Testis (tissue), 2 donors: ENCODE results near the gene DEFB131B.
"Not testable (repeated sequence)": the region's sequence is repeated elsewhere in the genome, so short reads cannot be mapped to it uniquely, and the experiment has no call there.

ENCODE experiments used
- CTCF ChIP-seq, 3 experiments: fragments of 450-650 bp in 2 of 3; fragments of 200-600 bp in 1 of 3; sonication (generic) in 1 of 3; IDR thresholded peaks; one replicate each; pipeline ENCODE4 v1.5.1; 2016 to 2019; ENCODE audit warnings: antibody characterized with exemption in 3 of 3, mild to moderate bottlenecking in 2 of 3, moderate library complexity in 1 of 3
- POLR2A ChIP-seq: fragments of 450-650 bp; IDR thresholded peaks from one replicate; pipeline ENCODE4 v1.6.1; 2017; ENCODE audit warnings: antibody characterized with exemption, mild to moderate bottlenecking, moderate library complexity

GRCh38 chr11:71829247-71829646 lies 49.0 kb upstream of the DEFB131B start:
- not testable (repeated sequence) for TF ChIP-seq CTCF (IDR thresholded peaks at IDR 0.05); POLR2A
